ENCODE data around the gene GRIN3B.

- TF ChIP-seq POLR2A (IDR thresholded peaks at IDR 0.05; ENCODE audit: low read depth, low read length) (no peak; the same call in 1 of the 2 replicates), POU2F2 (IDR thresholded peaks at IDR 0.05; ENCODE audit: low read depth, low read length) (no peak), POLR2AphosphoS5 (IDR thresholded peaks at IDR 0.05; ENCODE audit: low read depth, low read length) (0 out of 2 replicates have a peak, but pooled peaks have one; percentile 36)
Measured at GRCh38 chr19:1017115-1017905, 17.1 kb downstream of the GRIN3B start.

Measured in GM12891 (cell line).